Neutrophil (primary cell): Measurements from ENCODE around the gene C14orf180.

Source experiments
- H3K27ac ChIP-seq: fragments of 200-600 bp; sonication (generic); 2 replicates; pipeline ENCODE4 v1.5.1; 2016; ENCODE audit warnings: mild to moderate bottlenecking, moderate library complexity
- H3K27me3 ChIP-seq: fragments of 200-600 bp; sonication (generic); 2 replicates; pipeline ENCODE4 v1.6.0; 2016; ENCODE audit warnings: mild to moderate bottlenecking
- H3K36me3 ChIP-seq: fragments of 200-600 bp; sonication (generic); 2 replicates; pipeline ENCODE4 v1.5.1; 2017
- H3K4me1 ChIP-seq, 2 experiments: fragments of 200-600 bp in 1 of 2; sonication (generic) in 1 of 2; 1 replicate in 1 of 2; 2 replicates in 1 of 2; pipeline versions ENCODE4 v1.5.1 to v1.6.1; 2013 to 2016; ENCODE audit warnings: low read depth in 1 of 2, low read length in 1 of 2, mild to moderate bottlenecking in 1 of 2, moderate library complexity in 1 of 2; ENCODE audit not compliant: control insufficient read depth in 1 of 2, insufficient read depth in 1 of 2
- H3K4me3 ChIP-seq, 2 experiments: fragments of 200-600 bp in 1 of 2; sonication (generic) in 1 of 2; 1 replicate in 1 of 2; 2 replicates in 1 of 2; pipeline ENCODE4 v1.5.1; 2013 to 2016; ENCODE audit warnings: low read depth in 1 of 2, low read length in 1 of 2, mild to moderate bottlenecking in 1 of 2, moderate library complexity in 1 of 2
- H3K9me3 ChIP-seq: fragments of 200-600 bp; sonication (generic); 2 replicates; pipeline ENCODE4 v1.5.1; 2016
- CTCF ChIP-seq: fragments of 200-600 bp; sonication (generic); IDR thresholded peaks from 2 replicates; pipeline ENCODE4 v1.5.1; 2016; ENCODE audit warnings: antibody characterized with exemption

Gene C14orf180

GRCh38 chr14:104638927-104639450 is 59.4 kb downstream of the C14orf180 start:
- no peaks in the 10 kb centered on the region for H3K9me3 ChIP-seq
- no peak overlapping the region for H3K4me3 ChIP-seq
- no peak for TF ChIP-seq CTCF
- no peaks in the 10 kb centered on the region for H3K4me1 ChIP-seq
- H3K27ac ChIP-seq = no peak overlapping the region
- H3K27me3 ChIP-seq = peaks cover 14% of the 10 kb centered on the region
- no peaks in the 10 kb centered on the region for H3K36me3 ChIP-seq

- Histone ChIP-seq H3K36me3 (no peaks in the 10 kb centered on the region), H3K27me3 (peaks cover 14% of the 10 kb centered on the region), H3K4me3 (no peak overlapping the region), H3K4me1 (no peaks in the 10 kb centered on the region), H3K27ac (no peak overlapping the region), H3K9me3 (no peaks in the 10 kb centered on the region)
- TF ChIP-seq CTCF = no peak
Observed at GRCh38 chr14:104639471-104639870, 59.9 kb downstream of the C14orf180 start.
